CD8-positive, alpha-beta memory T cell (primary cell): ENCODE measurements around the gene COL1A1. TPM values are rescaled to one million over a fixed set of nuclear protein-coding genes. Genes with fewer than 3 reads are reported as not detected.
A peak's percentile ranks its signal among the peaks of the same experiment; 100 is the strongest.

ENCODE experiments used
- CTCF ChIA-PET: fragments of 350-600 bp; sonication (Branson Sonifier 250); formaldehyde crosslinking; loops from one replicate; lab custom pipeline; 2021; ENCODE audit warnings: antibody characterized with exemption; lab: Charles Lee
- POLR2A ChIA-PET: fragments of 350-600 bp; sonication (Branson Sonifier 250); formaldehyde crosslinking; loops from one replicate; lab custom pipeline; 2021; ENCODE audit warnings: antibody characterized with exemption; lab: Charles Lee
- DNase-seq, 5 donors: peaks; one replicate each; pipeline versions ENCODE4 v3.0.0 to v3.0.0-alpha.2; 2020 to 2022; ENCODE audit warnings: mixed read lengths in 1 of 5
- H3K27ac ChIP-seq: one replicate; pipeline ENCODE4 v1.7.0; 2013; ENCODE audit warnings: low read depth, mild to moderate bottlenecking, low read length, moderate library complexity
- H3K27me3 ChIP-seq: 2 replicates; pipeline ENCODE4 v1.7.0; 2013; ENCODE audit warnings: low read length, mild to moderate bottlenecking; ENCODE audit not compliant: insufficient read depth, poor library complexity, severe bottlenecking
- H3K36me3 ChIP-seq: 2 replicates; pipeline ENCODE4 v1.7.0; 2013; ENCODE audit warnings: mild to moderate bottlenecking, low read length, moderate library complexity; ENCODE audit not compliant: insufficient read depth
- H3K4me1 ChIP-seq: 2 replicates; pipeline ENCODE4 v1.7.0; 2013; ENCODE audit warnings: mild to moderate bottlenecking, low read length, moderate library complexity; ENCODE audit not compliant: insufficient read depth
- H3K4me3 ChIP-seq: 2 replicates; pipeline ENCODE4 v1.7.0; 2013; ENCODE audit warnings: mild to moderate bottlenecking, low read length
- H3K9me3 ChIP-seq: 2 replicates; pipeline ENCODE4 v1.7.0; 2013; ENCODE audit warnings: mild to moderate bottlenecking, low read length
- H3K27ac Mint-ChIP-seq, 8 donors: one replicate each; pipeline ENCODE4 v1.8.0; 2020 to 2021; ENCODE audit warnings: mixed read lengths in 8 of 8, mild to moderate bottlenecking in 6 of 8, inconsistent platforms in 3 of 8, moderate library complexity in 3 of 8
- H3K27me3 Mint-ChIP-seq, 2 donors: one replicate each; pipeline ENCODE4 v1.8.0; 2020 to 2021; ENCODE audit warnings: mixed read lengths in 2 of 2, mild to moderate bottlenecking in 1 of 2, moderate library complexity in 1 of 2
- H3K36me3 Mint-ChIP-seq, 3 donors: one replicate each; pipeline ENCODE4 v1.8.0; 2020 to 2021; ENCODE audit warnings: mixed read lengths in 3 of 3, inconsistent platforms in 1 of 3, mild to moderate bottlenecking in 1 of 3
- H3K4me1 Mint-ChIP-seq, 3 donors: one replicate each; pipeline ENCODE4 v1.8.0; 2020 to 2021; ENCODE audit warnings: mixed read lengths in 3 of 3, inconsistent platforms in 1 of 3, mild to moderate bottlenecking in 1 of 3
- H3K4me3 Mint-ChIP-seq, 7 donors: one replicate each; pipeline ENCODE4 v1.8.0; 2020 to 2021; ENCODE audit warnings: mixed read lengths in 7 of 7, mild to moderate bottlenecking in 6 of 7, moderate library complexity in 4 of 7, inconsistent platforms in 2 of 7
- H3K9me3 Mint-ChIP-seq, 5 donors: one replicate each; pipeline ENCODE4 v1.8.0; 2020 to 2022; ENCODE audit warnings: mixed read lengths in 5 of 5, mild to moderate bottlenecking in 3 of 5, moderate library complexity in 2 of 5, inconsistent platforms in 1 of 5
- polyA plus RNA-seq: library from polyadenylated mRNA; unstranded; fragments of 300-500 nt; fragmentation: Illumina TruSeq; gene quantifications from one replicate; pipeline ENCODE4 v1.2.3, GENCODE V29; 2021
- total RNA-seq, 2 experiments: library from RNA; stranded (reverse); gene quantifications; one replicate each; pipeline ENCODE4 v1.2.3, GENCODE V29; 2021

The COL1A1 gene
- total and polyA plus RNA-seq, 3 experiments from 2014 or later = 0.39 to 0.42 TPM; not detected in 1

- DNase-seq = no peak
- ChIA-PET POLR2A (interaction anchor here (0.6 kb wide), 1 partner anchor 124 kb away, joined by 4 read pairs; no protein-coding TSS in a partner anchor), CTCF (no interaction called here)
- Histone ChIP-seq H3K27ac (no peak overlapping the region), H3K27me3 (no peaks in the 10 kb centered on the region), H3K4me3 (no peak overlapping the region), H3K4me1 (peaks cover 13% of the 10 kb centered on the region), H3K9me3 (no peaks in the 10 kb centered on the region), H3K36me3 (no peaks in the 10 kb centered on the region)
- Mint-ChIP-seq H3K4me1 (peaks cover 14 to 26% (median 20%) of the 10 kb centered on the region in 3 donors), H3K4me3 (no peak overlapping the region), H3K36me3 (no peaks in the 10 kb centered on the region), H3K9me3 (no peaks in the 10 kb centered on the region), H3K27ac (peak overlapping the region in 1 of 8 donors; percentile 33), H3K27me3 (peaks cover 0 to 1% of the 10 kb centered on the region in 2 donors)
Observed at GRCh38 chr17:50180111-50180510, 21.3 kb downstream of the COL1A1 start.

- CTCF ChIA-PET = interaction anchor here (1.0 to 2.8 kb wide), 8 partner anchors 9 to 84 kb away, joined by 3 to 16 read pairs (median 10); partner anchors contain the start of gene PDK2
- H3K27ac ChIP-seq = no peak overlapping the region
- H3K4me3 ChIP-seq = no peak overlapping the region
- Mint-ChIP-seq H3K4me1 (peaks cover 7 to 11% (median 10%) of the 10 kb centered on the region in 3 donors), H3K27ac (peak overlapping the region in 3 of 8 donors; percentile 20 to 64 (median 26)), H3K4me3 (peak overlapping the region in 2 of 7 donors; percentile 63 to 80), H3K27me3 (no peaks in the 10 kb centered on the region), H3K9me3 (no peaks in the 10 kb centered on the region), H3K36me3 (no peaks in the 10 kb centered on the region)
- H3K36me3 ChIP-seq = no peaks in the 10 kb centered on the region
- POLR2A ChIA-PET = no interaction called here
- no peaks in the 10 kb centered on the region for H3K27me3 ChIP-seq
- H3K9me3 ChIP-seq = no peaks in the 10 kb centered on the region
- DNase-seq = peak in 4 of 5 donors; percentile 11 to 59 (median 23)
- peaks cover under 1% of the 10 kb centered on the region for H3K4me1 ChIP-seq
Observed at GRCh38 chr17:50177983-50178834, 23.2 kb downstream of the COL1A1 start.

GRCh38 chr17:50177476-50177875, 24.0 kb downstream of the COL1A1 start:
- Mint-ChIP-seq H3K4me3 (no peak overlapping the region), H3K27me3 (no peaks in the 10 kb centered on the region), H3K4me1 (peaks cover 3 to 6% (median 4%) of the 10 kb centered on the region in 3 donors), H3K36me3 (no peaks in the 10 kb centered on the region), H3K9me3 (no peaks in the 10 kb centered on the region), H3K27ac (no peak overlapping the region)
- POLR2A ChIA-PET = no interaction called here
- CTCF ChIA-PET = interaction anchor here (1.1 to 2.8 kb wide), 7 partner anchors 8 to 83 kb away, joined by 4 to 16 read pairs (median 12); partner anchors contain the start of gene PDK2
- no peaks in the 10 kb centered on the region for H3K27me3 ChIP-seq
- H3K9me3 ChIP-seq = no peaks in the 10 kb centered on the region
- H3K27ac ChIP-seq = no peak overlapping the region
- no peaks in the 10 kb centered on the region for H3K4me1 ChIP-seq
- H3K36me3 ChIP-seq = no peaks in the 10 kb centered on the region
- no peak overlapping the region for H3K4me3 ChIP-seq
- DNase-seq = no peak

- Mint-ChIP-seq H3K4me1 (peaks cover 3 to 6% (median 4%) of the 10 kb centered on the region in 3 donors), H3K36me3 (no peaks in the 10 kb centered on the region), H3K27ac (peak overlapping the region in 1 of 8 donors; percentile 36), H3K4me3 (no peak overlapping the region), H3K27me3 (no peaks in the 10 kb centered on the region), H3K9me3 (no peaks in the 10 kb centered on the region)
- Histone ChIP-seq H3K4me3 (no peak overlapping the region), H3K4me1 (no peaks in the 10 kb centered on the region), H3K27ac (no peak overlapping the region), H3K9me3 (no peaks in the 10 kb centered on the region), H3K36me3 (no peaks in the 10 kb centered on the region), H3K27me3 (no peaks in the 10 kb centered on the region)
- ChIA-PET POLR2A (no interaction called here), CTCF (interaction anchor here (0.7 to 2.8 kb wide), 3 partner anchors 15 to 83 kb away, joined by 4 to 16 read pairs (median 12); partner anchors contain the start of gene PDK2)
- no peak for DNase-seq
Observed at GRCh38 chr17:50176559-50177357, 24.7 kb downstream of the COL1A1 start.

- Histone ChIP-seq H3K27ac (no peak overlapping the region), H3K4me3 (no peak overlapping the region), H3K4me1 (no peaks in the 10 kb centered on the region), H3K36me3 (no peaks in the 10 kb centered on the region), H3K27me3 (no peaks in the 10 kb centered on the region), H3K9me3 (no peaks in the 10 kb centered on the region)
- ChIA-PET CTCF (interaction anchor here (1.3 to 2.1 kb wide), 3 partner anchors 14 to 57 kb away, joined by 3 to 9 read pairs (median 5); no protein-coding TSS in a partner anchor), POLR2A (no interaction called here)
- no peaks in the 10 kb centered on the region for H3K27me3 Mint-ChIP-seq
- H3K9me3 Mint-ChIP-seq = no peaks in the 10 kb centered on the region
- DNase-seq = no peak
- no peak overlapping the region for H3K4me3 Mint-ChIP-seq
- H3K36me3 Mint-ChIP-seq = no peaks in the 10 kb centered on the region
- H3K4me1 Mint-ChIP-seq = peaks cover 3 to 6% (median 4%) of the 10 kb centered on the region in 3 donors
- H3K27ac Mint-ChIP-seq = no peak overlapping the region
Observed at GRCh38 chr17:50175035-50175807, 26.2 kb downstream of the COL1A1 start.

GRCh38 chr17:50174444-50174843, 27.0 kb downstream of the COL1A1 start:
- DNase-seq = no peak
- H3K27me3 ChIP-seq = no peaks in the 10 kb centered on the region
- H3K4me1 ChIP-seq = peaks cover 2% of the 10 kb centered on the region
- no peaks in the 10 kb centered on the region for H3K36me3 Mint-ChIP-seq
- peaks cover 0 to under 1% of the 10 kb centered on the region in 2 donors for H3K27me3 Mint-ChIP-seq
- no peaks in the 10 kb centered on the region for H3K36me3 ChIP-seq
- H3K27ac ChIP-seq = no peak overlapping the region
- H3K9me3 ChIP-seq = no peaks in the 10 kb centered on the region
- no peak overlapping the region for H3K4me3 Mint-ChIP-seq
- H3K4me3 ChIP-seq = no peak overlapping the region
- H3K4me1 Mint-ChIP-seq = peaks cover 3 to 9% (median 5%) of the 10 kb centered on the region in 3 donors
- POLR2A ChIA-PET = no interaction called here
- H3K27ac Mint-ChIP-seq = no peak overlapping the region
- CTCF ChIA-PET = interaction anchor here (1.3 to 2.1 kb wide), 3 partner anchors 13 to 56 kb away, joined by 3 to 9 read pairs (median 5); no protein-coding TSS in a partner anchor
- no peaks in the 10 kb centered on the region for H3K9me3 Mint-ChIP-seq

- H3K4me3 Mint-ChIP-seq = no peak overlapping the region
- Histone ChIP-seq H3K4me3 (no peak overlapping the region), H3K36me3 (no peaks in the 10 kb centered on the region), H3K4me1 (peaks cover 12% of the 10 kb centered on the region), H3K27ac (no peak overlapping the region), H3K9me3 (no peaks in the 10 kb centered on the region), H3K27me3 (no peaks in the 10 kb centered on the region)
- no peaks in the 10 kb centered on the region for H3K9me3 Mint-ChIP-seq
- peaks cover 10 to 18% (median 14%) of the 10 kb centered on the region in 3 donors for H3K4me1 Mint-ChIP-seq
- DNase-seq = no peak
- ChIA-PET POLR2A (no interaction called here), CTCF (interaction anchor here (2.1 kb wide), 1 partner anchor 33 kb away, joined by 5 read pairs; no protein-coding TSS in a partner anchor)
- H3K27ac Mint-ChIP-seq = peak overlapping the region in 1 of 8 donors; percentile 15
- H3K36me3 Mint-ChIP-seq = no peaks in the 10 kb centered on the region
- H3K27me3 Mint-ChIP-seq = peaks cover 0 to 3% of the 10 kb centered on the region in 2 donors
Observed at GRCh38 chr17:50173335-50173941, 28.0 kb downstream of the COL1A1 start.
